ENCODE data around the gene SNAPC3.

SNAPC3 gene

DNA sequence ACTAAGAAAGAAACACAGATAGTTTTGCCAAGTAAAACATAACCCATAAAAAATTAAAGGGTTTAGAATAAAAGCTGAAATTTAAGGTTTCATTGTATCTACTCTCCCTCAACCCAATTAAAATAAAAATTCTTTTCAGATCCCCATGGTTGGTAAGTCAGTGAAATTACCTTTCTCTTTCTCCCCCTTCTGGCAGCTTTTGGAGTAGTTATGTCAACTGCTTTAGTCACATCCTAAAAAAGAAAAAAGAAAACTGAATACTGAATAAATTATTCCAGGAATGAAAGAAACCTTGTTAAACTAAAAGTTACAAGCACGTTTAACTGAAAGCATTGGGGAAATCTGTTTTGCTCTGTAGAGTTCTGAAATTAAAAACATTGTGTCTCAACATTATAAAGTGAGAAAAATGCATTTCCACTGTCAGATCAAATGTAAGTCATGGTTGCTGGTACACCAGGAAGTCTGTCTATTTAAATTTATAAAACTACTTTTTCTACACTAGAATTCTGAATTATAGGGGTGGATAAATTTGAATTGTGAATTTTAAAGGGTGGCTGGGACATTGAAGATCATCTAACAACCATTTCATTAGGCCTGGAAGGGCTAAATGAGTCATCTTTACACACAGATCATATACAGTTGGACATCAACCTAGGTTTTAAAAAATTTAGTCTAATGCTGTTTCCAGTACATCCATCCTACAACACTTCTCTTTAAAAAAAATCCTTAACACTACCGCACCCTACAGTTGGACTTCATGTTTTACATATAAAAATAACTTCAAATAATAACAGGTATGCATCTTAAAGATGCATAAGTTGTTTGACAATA lies 63.4 kb downstream of the SNAPC3 start:
- H3K9me3 Mint-ChIP-seq = no peaks in the 10 kb centered on the region
- H3K36me3 Mint-ChIP-seq (ENCODE audit: low read depth) = peaks cover 61% of the 10 kb centered on the region
- no peak overlapping the region for H3K4me3 Mint-ChIP-seq
- H3K27ac Mint-ChIP-seq = no peak overlapping the region
- intact Hi-C loops (cut with micrococcal nuclease) = no loop called here
- H3K27me3 Mint-ChIP-seq = no peaks in the 10 kb centered on the region
- no peaks in the 10 kb centered on the region for H3K4me1 Mint-ChIP-seq (ENCODE audit: low read depth)

DNA sequence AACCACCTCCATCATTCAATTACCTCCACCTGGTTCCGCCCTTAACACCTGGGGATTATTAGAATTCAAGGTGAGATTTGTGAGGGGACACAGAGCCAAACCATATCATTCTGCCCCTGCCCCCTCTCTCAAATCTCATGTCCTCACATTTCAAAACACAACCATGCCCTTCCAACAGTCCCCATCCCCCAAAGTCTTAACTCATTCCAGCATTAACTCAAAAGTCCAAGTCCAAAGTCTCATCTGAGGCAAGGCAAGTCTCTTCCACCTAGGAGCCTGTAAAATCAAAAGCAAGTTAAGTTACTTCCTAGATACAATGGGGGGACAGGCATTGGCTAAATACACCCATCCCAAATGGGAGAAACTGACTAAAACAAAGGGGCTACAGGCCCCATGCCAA lies 69.3 kb downstream of the SNAPC3 start:
- H3K27me3 Mint-ChIP-seq = no peaks in the 10 kb centered on the region
- H3K4me1 Mint-ChIP-seq (ENCODE audit: low read depth) = no peaks in the 10 kb centered on the region
- H3K4me3 Mint-ChIP-seq = no peak overlapping the region
- H3K9me3 Mint-ChIP-seq = no peaks in the 10 kb centered on the region
- no peak overlapping the region for H3K27ac Mint-ChIP-seq
- intact Hi-C loops (cut with micrococcal nuclease) = no loop called here
- peaks cover 40% of the 10 kb centered on the region for H3K36me3 Mint-ChIP-seq (ENCODE audit: low read depth)

DNA sequence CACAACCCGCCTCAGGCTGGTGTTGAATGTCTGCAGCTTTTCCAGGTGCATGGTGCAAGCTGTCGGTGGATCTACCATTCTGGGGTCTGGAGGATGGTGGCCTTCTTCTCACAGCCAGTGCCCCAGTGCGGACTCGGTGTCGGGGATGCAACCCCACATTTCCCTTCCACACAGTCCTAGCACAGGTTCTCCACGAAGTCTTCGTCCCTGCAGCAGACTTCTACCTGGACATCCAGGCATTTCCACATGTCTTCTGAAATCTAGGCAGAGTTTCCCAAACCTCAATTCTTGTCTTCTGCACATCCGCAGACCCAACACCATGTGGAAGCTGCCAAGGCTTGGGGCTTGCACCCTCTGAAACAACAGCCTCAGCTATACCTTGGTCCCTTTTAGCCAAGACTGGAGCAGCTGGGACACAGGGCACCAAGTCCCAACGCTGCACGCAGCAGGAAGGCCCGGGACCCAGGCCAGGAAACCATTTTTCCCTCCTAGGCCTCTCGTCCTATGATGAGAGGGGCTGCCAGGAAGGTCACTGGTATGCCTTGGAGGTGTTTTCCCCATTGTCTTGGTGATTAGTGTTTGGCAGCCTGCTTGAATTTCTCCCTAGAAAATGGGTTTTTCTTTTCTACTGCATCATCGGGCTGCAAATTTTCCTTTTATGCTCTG lies 69.9 kb downstream of the SNAPC3 start:
- Mint-ChIP-seq H3K4me3 (no peak overlapping the region), H3K27ac (no peak overlapping the region), H3K27me3 (no peaks in the 10 kb centered on the region), H3K36me3 (ENCODE audit: low read depth) (peaks cover 40% of the 10 kb centered on the region), H3K4me1 (ENCODE audit: low read depth) (no peaks in the 10 kb centered on the region), H3K9me3 (no peaks in the 10 kb centered on the region)
- intact Hi-C loops (cut with micrococcal nuclease) = no loop called here

DNA sequence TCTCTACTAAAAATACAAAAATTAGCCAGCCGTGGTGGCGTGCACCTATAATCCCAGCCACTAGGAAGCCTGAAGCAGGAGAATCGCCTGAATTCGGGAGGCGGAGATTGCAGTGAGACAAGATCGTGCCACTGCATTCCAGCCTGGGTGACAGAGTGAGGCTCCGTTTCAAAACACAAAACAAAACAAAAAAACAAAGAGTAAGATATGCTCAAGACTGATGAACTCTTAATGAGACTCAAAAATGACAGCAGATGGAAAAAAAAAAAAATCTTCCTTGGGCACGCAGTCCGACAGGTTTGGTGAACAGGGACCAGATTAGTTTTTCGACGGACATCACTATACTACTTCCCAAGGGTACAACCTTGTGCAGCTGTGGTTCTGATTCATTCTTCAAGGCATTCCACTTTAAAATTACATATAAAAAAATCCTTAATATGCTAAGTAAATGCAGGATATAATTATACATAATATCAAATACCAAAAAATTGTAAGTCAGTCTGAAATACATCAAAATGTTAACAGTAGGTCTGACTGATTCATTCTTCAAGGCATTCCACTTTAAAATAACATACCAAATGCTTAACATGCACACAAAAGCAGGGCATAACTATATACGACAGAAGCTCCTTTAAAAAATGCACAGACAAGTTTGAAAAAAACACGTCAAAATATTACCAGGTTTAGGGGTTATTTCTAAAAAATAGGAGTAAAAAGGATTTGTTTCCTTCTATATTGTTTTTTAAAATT lies 75.7 kb downstream of the SNAPC3 start:
- Mint-ChIP-seq H3K36me3 (ENCODE audit: low read depth) (peaks cover 44% of the 10 kb centered on the region), H3K27me3 (no peaks in the 10 kb centered on the region), H3K27ac (no peak overlapping the region), H3K9me3 (no peaks in the 10 kb centered on the region), H3K4me1 (ENCODE audit: low read depth) (no peaks in the 10 kb centered on the region), H3K4me3 (no peak overlapping the region)
- intact Hi-C loops (cut with micrococcal nuclease) = loop anchor here (5.0 kb wide), 1 partner anchor 109 kb away; no protein-coding TSS in a partner anchor

DNA sequence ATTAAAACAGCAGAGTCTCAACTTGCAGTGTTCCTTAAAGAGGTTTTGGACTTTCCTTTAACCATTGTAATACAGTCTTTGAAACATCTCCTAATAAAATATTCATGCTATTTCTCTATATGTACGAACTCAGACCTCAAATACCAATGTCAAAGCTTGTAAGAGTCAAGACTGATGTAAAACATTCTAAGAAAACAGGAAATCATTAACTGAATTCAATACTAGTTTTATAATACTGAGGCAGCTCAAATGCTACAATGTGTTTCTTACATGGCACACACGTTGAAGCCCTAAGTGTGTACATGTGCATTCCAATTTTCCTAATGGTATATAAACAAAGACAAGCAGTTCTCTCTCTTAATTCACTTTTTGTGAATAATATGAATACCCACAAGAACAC lies 76.5 kb downstream of the SNAPC3 start:
- no peaks in the 10 kb centered on the region for H3K9me3 Mint-ChIP-seq
- H3K36me3 Mint-ChIP-seq (ENCODE audit: low read depth) = peaks cover 43% of the 10 kb centered on the region
- no peaks in the 10 kb centered on the region for H3K4me1 Mint-ChIP-seq (ENCODE audit: low read depth)

DNA sequence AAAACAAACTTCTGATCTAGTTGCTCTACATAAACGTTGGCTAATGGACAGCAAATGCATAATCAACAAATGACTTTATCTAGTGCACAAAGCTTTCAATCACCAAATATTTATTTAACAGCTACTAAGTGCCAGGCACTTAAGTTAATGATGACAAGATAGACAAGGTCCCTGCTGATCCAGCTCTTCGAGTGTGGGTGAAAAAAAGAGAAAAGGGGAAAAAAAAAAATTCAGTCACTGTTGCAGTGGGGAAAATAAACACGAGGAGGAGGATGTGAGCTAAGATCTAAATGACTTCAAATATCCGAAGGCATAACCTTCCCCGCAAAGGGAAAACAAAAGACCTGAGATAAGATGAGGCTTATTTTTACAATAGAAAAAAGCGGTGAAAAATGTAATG lies 78.5 kb downstream of the SNAPC3 start:
- H3K27me3 Mint-ChIP-seq = no peaks in the 10 kb centered on the region
- H3K27ac Mint-ChIP-seq = no peak overlapping the region
- no peaks in the 10 kb centered on the region for H3K9me3 Mint-ChIP-seq
- peaks cover 57% of the 10 kb centered on the region for H3K36me3 Mint-ChIP-seq (ENCODE audit: low read depth)
- no peak overlapping the region for H3K4me3 Mint-ChIP-seq
- H3K4me1 Mint-ChIP-seq (ENCODE audit: low read depth) = no peaks in the 10 kb centered on the region
- intact Hi-C loops (cut with micrococcal nuclease) = no loop called here

More for the DNA sequence above, 76.5 kb downstream of the SNAPC3 start:
- Mint-ChIP-seq H3K27ac (no peak overlapping the region), H3K27me3 (no peaks in the 10 kb centered on the region), H3K4me3 (no peak overlapping the region)
- intact Hi-C loops (cut with micrococcal nuclease) = loop anchor here (5.0 kb wide), 1 partner anchor 108 kb away; no protein-coding TSS in a partner anchor

DNA sequence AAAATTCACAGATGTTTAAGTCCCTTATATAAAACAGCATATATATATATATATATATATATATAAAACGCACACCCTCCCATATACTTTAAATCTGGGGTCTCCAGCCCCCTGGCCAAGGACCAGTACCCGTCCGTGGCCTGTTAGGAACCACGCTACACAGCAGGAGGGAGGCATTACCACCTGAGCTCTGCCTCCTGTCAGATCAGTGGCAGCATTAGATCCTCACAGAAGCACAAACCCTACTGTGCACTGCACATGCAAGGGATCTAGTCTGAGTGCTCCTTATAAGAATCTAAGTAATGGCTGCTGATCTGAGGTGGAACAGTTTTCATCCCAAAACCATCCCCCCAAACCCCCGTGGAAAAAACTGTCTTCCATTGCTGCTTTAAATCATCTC lies 79.1 kb downstream of the SNAPC3 start:
- peaks cover 63% of the 10 kb centered on the region for H3K36me3 Mint-ChIP-seq (ENCODE audit: low read depth)
- no peak overlapping the region for H3K4me3 Mint-ChIP-seq
- H3K9me3 Mint-ChIP-seq = no peaks in the 10 kb centered on the region
- no peaks in the 10 kb centered on the region for H3K4me1 Mint-ChIP-seq (ENCODE audit: low read depth)
- intact Hi-C loops (cut with micrococcal nuclease) = no loop called here
- H3K27ac Mint-ChIP-seq = no peak overlapping the region
- no peaks in the 10 kb centered on the region for H3K27me3 Mint-ChIP-seq

DNA sequence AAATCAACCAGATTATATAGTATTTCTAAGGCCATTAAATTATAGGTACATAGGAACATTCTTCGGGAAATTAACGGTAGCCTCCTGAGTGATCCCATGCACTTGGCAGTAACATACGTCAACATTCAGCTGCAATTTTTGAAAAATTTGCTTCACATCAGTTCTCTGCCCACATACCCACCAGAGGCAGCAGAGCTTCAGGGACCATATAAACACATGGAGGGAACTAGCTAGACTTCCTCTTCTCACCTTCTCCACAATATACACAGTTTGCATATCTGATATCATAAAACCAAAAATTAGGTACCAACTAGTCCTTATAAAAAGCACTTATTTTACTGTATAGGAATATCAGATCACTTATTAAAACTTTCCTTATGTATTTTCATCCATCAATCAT lies 83.2 kb downstream of the SNAPC3 start:
- H3K4me3 Mint-ChIP-seq = no peak overlapping the region

DNA sequence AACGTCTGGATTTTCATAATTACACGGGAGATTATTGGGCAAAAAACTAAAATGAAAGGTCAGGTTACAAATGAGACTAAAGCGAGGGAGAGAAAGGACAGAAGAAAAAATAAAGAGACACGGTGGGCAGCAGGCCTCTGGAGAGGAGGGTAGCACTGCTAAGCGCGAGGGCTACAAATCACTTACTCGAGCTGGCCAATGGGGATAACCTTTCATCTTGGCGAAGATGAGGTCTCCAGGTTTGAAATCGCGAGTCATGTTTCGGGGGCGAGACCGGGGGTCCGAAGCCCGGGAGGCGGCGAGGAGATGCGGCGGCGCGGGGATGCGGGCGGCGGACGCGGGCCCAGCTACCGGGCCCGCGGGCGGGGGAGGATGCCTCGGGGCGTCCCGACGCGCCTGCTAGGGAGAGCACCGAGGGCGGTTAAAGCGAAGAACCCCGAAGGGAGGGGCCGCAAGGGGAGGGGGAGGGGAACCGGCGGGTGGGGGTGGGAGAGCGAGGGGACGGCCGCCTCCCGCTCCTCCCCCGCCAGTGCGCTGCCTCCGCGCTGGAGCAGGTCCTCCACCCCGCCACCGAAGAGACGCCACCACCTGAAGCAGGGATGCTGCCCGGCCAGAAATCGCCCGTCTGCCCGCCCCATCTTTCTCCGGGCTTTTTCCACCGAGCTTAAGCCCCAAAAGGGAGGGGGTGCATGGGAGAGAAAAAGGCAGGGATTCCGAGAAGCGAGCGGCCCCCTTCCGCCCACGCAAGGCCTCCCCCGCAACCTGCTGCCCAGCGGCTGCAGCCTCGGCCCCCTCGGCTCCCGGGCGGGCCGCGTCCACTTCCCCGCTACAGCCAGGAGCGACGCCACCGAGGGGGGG lies 87.5 kb downstream of the SNAPC3 start:
- intact Hi-C loops (cut with micrococcal nuclease) = loop anchor here (5.0 kb wide), 1 partner anchor 203 kb away; the partner anchor contains the start of gene TTC39B
- no peaks in the 10 kb centered on the region for H3K9me3 Mint-ChIP-seq
- H3K27me3 Mint-ChIP-seq = no peaks in the 10 kb centered on the region
- peaks cover 38% of the 10 kb centered on the region for H3K36me3 Mint-ChIP-seq (ENCODE audit: low read depth)
- H3K4me1 Mint-ChIP-seq (ENCODE audit: low read depth) = peaks cover 47% of the 10 kb centered on the region
- peak overlapping the region; percentile 92 for H3K4me3 Mint-ChIP-seq
- peak overlapping the region; percentile 99 for H3K27ac Mint-ChIP-seq

More for the DNA sequence above, 83.2 kb downstream of the SNAPC3 start:
- peaks cover 59% of the 10 kb centered on the region for H3K36me3 Mint-ChIP-seq (ENCODE audit: low read depth)
- no peaks in the 10 kb centered on the region for H3K9me3 Mint-ChIP-seq
- H3K27ac Mint-ChIP-seq = no peak overlapping the region
- peaks cover 22% of the 10 kb centered on the region for H3K4me1 Mint-ChIP-seq (ENCODE audit: low read depth)
- no peaks in the 10 kb centered on the region for H3K27me3 Mint-ChIP-seq
- intact Hi-C loops (cut with micrococcal nuclease) = no loop called here

DNA sequence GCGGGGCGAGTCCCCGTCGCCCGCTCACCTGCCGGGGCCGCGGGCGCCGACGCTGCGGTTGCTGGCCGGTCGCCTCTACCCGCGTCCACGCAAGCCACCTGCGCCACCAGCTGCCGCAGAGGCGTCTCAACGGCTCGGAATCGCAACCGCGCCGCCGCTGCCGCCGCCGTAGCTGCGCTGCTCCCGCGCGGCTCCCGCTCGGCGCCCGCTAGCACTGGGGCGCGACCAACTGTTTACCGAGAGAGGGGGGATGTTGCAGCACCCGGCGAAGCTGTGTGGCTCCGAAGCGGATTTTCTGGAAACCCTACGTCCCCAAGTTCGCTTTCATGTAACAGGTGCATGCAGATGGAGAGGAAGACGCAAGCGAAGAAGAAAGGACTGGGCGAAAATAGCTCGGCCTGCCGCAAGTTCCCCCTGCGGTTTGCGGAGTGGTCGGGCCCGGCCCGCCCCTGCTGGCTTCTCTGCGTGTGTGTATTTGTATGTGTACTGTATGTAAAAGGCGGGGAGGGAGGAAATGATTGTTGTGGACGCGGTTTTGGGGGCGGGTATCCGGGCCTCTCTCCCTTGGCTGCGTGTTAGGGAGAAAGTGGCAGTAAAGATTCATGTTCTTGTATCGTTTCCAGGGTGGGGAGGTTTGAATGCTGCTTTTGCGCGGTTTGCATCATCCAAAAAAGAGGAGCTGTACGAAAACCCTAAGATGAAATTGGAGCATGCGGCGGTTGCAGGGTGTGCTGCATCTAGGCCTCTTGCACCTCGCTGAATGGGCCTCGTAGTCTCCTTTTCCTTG lies 88.3 kb downstream of the SNAPC3 start, which contains the start of gene PSIP1:
TSS of gene PSIP1 (minus strand) at position 182 of the 787 bp plus-strand sequence. CDS start 782 bp downstream, outside the sequence.
- Mint-ChIP-seq H3K27ac (peak within 1 kb of the TSS; percentile 99), H3K4me3 (peak within 1 kb of the TSS; percentile 92), H3K9me3 (no peaks in the 10 kb centered on the region), H3K36me3 (ENCODE audit: low read depth) (peaks cover 35% of the 10 kb centered on the region), H3K4me1 (ENCODE audit: low read depth) (peaks cover 47% of the 10 kb centered on the region), H3K27me3 (no peaks in the 10 kb centered on the region)
- intact Hi-C loops (cut with micrococcal nuclease) = loop anchor here (1.0 to 5.0 kb wide), 3 partner anchors 41 to 204 kb away; partner anchors contain the start of genes SNAPC3 and TTC39B
